ENCODE data around the gene REPIN1.

Gene REPIN1

GRCh38 chr7:150361807-150362621 is 6.6 kb upstream of the REPIN1 start:
- DNase-seq, result no peak

- DNase-seq, result no peak
These were observed 5.3 kb upstream of the REPIN1 start for GRCh38 chr7:150363370-150363769.

GRCh38 chr7:150363872-150364271 is 4.8 kb upstream of the REPIN1 start:
- no peak for DNase-seq

GRCh38 chr7:150365194-150365593 is 3.4 kb upstream of the REPIN1 start:
- no peak for DNase-seq

- DNase-seq, result no peak
These were observed 2.8 kb upstream of the REPIN1 start for GRCh38 chr7:150365673-150366398.

- DNase-seq, result no peak
These were observed 936 bp upstream of the REPIN1 start for GRCh38 chr7:150367677-150368095.

- DNase-seq, result peak; percentile 71
These were observed 494 bp downstream of the REPIN1 start for GRCh38 chr7:150368884-150369747.

- no peak for DNase-seq
These were observed 1.3 kb downstream of the REPIN1 start for GRCh38 chr7:150369748-150370501.

GRCh38 chr7:150370612-150371071 is 2.0 kb downstream of the REPIN1 start:
- DNase-seq, result no peak

- no peak for DNase-seq
These were observed 2.7 kb downstream of the REPIN1 start for GRCh38 chr7:150371131-150371995.

GRCh38 chr7:150371996-150372270 is 3.3 kb downstream of the REPIN1 start:
- DNase-seq, result no peak

GRCh38 chr7:150372271-150373048 is 3.8 kb downstream of the REPIN1 start:
- DNase-seq, result no peak

GRCh38 chr7:150373049-150373801 is 4.6 kb downstream of the REPIN1 start:
- no peak for DNase-seq

GRCh38 chr7:150374026-150374425 is 5.4 kb downstream of the REPIN1 start:
- no peak for DNase-seq

- DNase-seq, result no peak
These were observed 5.8 kb downstream of the REPIN1 start for GRCh38 chr7:150374472-150374871.

GRCh38 chr7:150375662-150376521 is 7.3 kb downstream of the REPIN1 start:
- peak; percentile 48 for DNase-seq

- DNase-seq, result no peak
These were observed 7.9 kb downstream of the REPIN1 start for GRCh38 chr7:150376560-150376959.

GRCh38 chr7:150377196-150377595 is 8.6 kb downstream of the REPIN1 start:
- DNase-seq, result no peak

GRCh38 chr7:150377635-150378034 is 9.0 kb downstream of the REPIN1 start:
- DNase-seq, result no peak
